ENCODE data around the gene ROBO1. TPM values are rescaled to one million over a fixed set of nuclear protein-coding genes. Genes with fewer than 3 reads are reported as not detected.

Gene ROBO1
- total RNA-seq, 2 experiments from 2014 or later, result 1.3 to 2.1 TPM

GRCh38 chr3:78992830-78993229 lies 775.0 kb downstream of the ROBO1 start:
- DNase-seq (no peak), ATAC-seq (no peak)
- POLR2A ChIA-PET, result no interaction called here
- Mint-ChIP-seq H3K27ac (no peak overlapping the region), H3K9me3 (ENCODE audit: low read depth) (peaks cover 5% of the 10 kb centered on the region), H3K4me1 (no peaks in the 10 kb centered on the region), H3K4me3 (no peak overlapping the region), H3K36me3 (ENCODE audit: low read depth) (no peaks in the 10 kb centered on the region), H3K27me3 (no peaks in the 10 kb centered on the region)
- CTCF ChIA-PET, result no interaction called here
- intact Hi-C loops (cut with DNase I, micrococcal nuclease), result no loop called here

DNA sequence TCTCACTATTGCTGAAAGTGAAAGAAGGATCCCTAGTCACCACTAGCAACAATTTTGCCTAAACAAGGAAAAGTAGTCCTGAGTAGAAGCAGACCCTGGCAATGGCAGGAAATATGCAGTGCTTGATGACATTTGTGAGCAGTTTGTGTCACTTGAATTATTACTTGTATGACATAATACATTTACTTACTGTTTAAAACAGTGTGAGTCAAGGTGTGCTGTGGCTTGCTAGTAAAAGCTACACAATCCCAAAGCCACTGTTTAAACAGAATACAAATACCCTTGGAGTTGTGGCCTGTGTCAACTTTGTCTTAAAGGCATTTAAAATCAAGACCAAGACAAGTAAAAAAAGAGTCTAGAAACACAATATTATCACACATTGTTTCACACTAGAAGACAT lies 775.4 kb downstream of the ROBO1 start:
- ATAC-seq (no peak), DNase-seq (no peak)
- Mint-ChIP-seq H3K9me3 (ENCODE audit: low read depth) (peaks cover 5% of the 10 kb centered on the region), H3K27ac (no peak overlapping the region), H3K27me3 (no peaks in the 10 kb centered on the region), H3K36me3 (ENCODE audit: low read depth) (no peaks in the 10 kb centered on the region), H3K4me1 (no peaks in the 10 kb centered on the region), H3K4me3 (no peak overlapping the region)
- ChIA-PET POLR2A (no interaction called here), CTCF (no interaction called here)
- intact Hi-C loops (cut with DNase I, micrococcal nuclease), result no loop called here

- POLR2A ChIA-PET, result no interaction called here
- DNase-seq (no peak), ATAC-seq (no peak)
- Mint-ChIP-seq H3K27ac (no peak overlapping the region), H3K27me3 (no peaks in the 10 kb centered on the region), H3K36me3 (ENCODE audit: low read depth) (no peaks in the 10 kb centered on the region), H3K4me1 (no peaks in the 10 kb centered on the region), H3K4me3 (no peak overlapping the region), H3K9me3 (ENCODE audit: low read depth) (peaks cover 5% of the 10 kb centered on the region)
- intact Hi-C loops (cut with DNase I, micrococcal nuclease), result no loop called here
- CTCF ChIA-PET, result no interaction called here
Measured at GRCh38 chr3:78991656-78992055, 776.1 kb downstream of the ROBO1 start.

DNA sequence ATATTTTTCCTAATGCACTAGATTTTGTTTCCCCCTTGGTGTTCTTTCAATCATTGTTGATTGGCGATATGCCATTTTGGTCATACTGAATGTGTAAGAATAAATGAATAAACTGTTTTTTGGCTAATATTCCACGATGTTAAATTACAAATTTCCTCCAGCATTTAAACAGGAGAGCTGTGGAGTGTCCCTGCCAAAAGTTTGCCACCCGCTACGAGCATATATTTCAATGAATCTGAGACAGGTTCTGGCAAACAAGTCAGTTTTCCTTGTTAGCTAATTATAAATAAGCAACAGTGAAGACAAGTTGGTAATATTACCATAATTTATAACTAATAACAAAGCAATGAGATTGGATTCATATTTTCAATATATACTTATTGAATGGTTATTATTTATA lies 777.6 kb downstream of the ROBO1 start:
- ATAC-seq (no peak), DNase-seq (no peak)
- Mint-ChIP-seq H3K27me3 (no peaks in the 10 kb centered on the region), H3K27ac (no peak overlapping the region), H3K9me3 (ENCODE audit: low read depth) (peaks cover 5% of the 10 kb centered on the region), H3K36me3 (ENCODE audit: low read depth) (no peaks in the 10 kb centered on the region), H3K4me3 (no peak overlapping the region), H3K4me1 (no peaks in the 10 kb centered on the region)
- ChIA-PET POLR2A (no interaction called here), CTCF (no interaction called here)
- intact Hi-C loops (cut with DNase I, micrococcal nuclease), result no loop called here

DNA sequence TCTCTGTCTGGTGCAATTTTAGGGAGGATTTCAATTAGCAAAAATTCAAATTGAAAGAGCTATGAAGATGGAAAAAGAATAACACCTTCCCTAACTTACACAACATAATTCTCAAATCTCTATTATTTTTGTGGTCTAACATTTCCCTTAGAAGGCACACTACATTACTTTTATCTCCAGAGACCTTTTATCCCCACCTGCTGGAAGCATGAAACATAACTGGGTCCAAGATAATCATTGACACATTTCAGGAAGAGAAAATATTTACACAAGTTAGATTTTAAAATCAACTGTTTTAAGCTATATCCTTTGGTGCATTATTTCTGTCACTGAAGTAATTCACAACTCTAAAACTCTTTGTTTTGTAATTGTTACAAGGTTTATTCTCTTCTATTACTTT lies 779.5 kb downstream of the ROBO1 start:
- no peak for ATAC-seq
- CTCF ChIA-PET, result interaction anchor here (0.6 kb wide), 1 partner anchor 1413 kb away, joined by 3 read pairs; no protein-coding TSS in a partner anchor
- Mint-ChIP-seq H3K27me3 (no peaks in the 10 kb centered on the region), H3K4me1 (no peaks in the 10 kb centered on the region), H3K4me3 (no peak overlapping the region), H3K36me3 (ENCODE audit: low read depth) (no peaks in the 10 kb centered on the region), H3K9me3 (ENCODE audit: low read depth) (peaks cover 6% of the 10 kb centered on the region), H3K27ac (no peak overlapping the region)
- intact Hi-C loops (cut with DNase I, micrococcal nuclease), result no loop called here
- no peak for DNase-seq
- POLR2A ChIA-PET, result no interaction called here

DNA sequence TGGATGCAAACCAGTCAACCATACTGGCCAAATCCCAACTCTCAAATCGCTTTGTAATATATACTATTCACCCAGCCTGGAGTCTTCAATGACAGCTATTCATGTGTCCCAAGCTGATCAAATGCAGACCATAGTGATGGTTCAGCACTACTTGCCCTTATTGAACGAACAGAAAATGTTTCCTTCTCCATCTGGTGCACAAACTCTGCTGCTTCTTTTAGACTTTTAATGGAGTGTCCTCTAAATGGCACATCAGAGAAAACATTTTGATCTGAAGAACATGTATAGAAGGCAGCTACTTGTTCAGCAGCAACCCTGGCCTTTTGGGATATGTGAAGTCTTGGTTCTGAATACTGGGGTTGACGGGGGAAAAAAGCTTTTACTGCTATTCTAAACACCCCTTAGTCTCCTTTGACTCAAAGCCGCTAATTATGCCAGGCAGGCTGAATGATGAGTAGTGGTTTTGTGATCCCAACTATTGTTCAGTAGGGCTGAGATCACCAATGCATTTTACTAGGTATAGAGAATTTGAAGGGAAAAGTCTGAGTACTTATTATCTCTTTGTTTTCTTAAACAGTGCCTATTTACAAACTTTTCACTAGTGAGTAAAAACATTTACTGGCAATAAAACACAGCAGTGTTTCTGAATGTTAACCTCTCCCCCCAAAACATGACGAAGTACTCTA lies 781.2 kb downstream of the ROBO1 start:
- H3K27ac Mint-ChIP-seq, result no peak overlapping the region
- no peak for DNase-seq
- no peaks in the 10 kb centered on the region for H3K36me3 Mint-ChIP-seq (ENCODE audit: low read depth)
- intact Hi-C loops (cut with DNase I, micrococcal nuclease), result no loop called here
- no peaks in the 10 kb centered on the region for H3K4me1 Mint-ChIP-seq
- H3K9me3 Mint-ChIP-seq (ENCODE audit: low read depth), result peaks cover 4% of the 10 kb centered on the region
- ChIA-PET CTCF (no interaction called here), POLR2A (no interaction called here)
- H3K27me3 Mint-ChIP-seq, result no peaks in the 10 kb centered on the region
- no peak overlapping the region for H3K4me3 Mint-ChIP-seq
- ATAC-seq, result no peak

DNA sequence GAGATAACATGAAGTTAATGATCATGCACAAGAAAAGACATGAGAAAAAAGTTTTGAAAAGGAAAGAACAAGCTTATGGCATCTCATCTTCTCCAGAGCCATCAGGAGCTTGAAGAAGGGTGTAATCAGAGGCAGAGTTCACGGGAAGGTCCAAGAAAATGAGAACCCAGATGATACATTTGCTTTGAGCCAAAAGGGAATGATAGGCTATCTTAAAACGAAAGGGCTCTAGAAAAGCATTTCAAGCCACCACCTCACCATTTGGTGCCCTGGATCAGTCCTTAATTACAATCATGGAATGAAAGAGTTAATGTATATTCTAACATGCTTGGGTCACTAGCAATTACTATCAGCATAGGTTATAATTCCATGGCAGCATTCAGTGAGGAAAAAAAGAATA lies 781.8 kb downstream of the ROBO1 start:
- Mint-ChIP-seq H3K4me3 (no peak overlapping the region), H3K9me3 (ENCODE audit: low read depth) (peaks cover 4% of the 10 kb centered on the region), H3K36me3 (ENCODE audit: low read depth) (no peaks in the 10 kb centered on the region), H3K27me3 (no peaks in the 10 kb centered on the region), H3K27ac (no peak overlapping the region), H3K4me1 (no peaks in the 10 kb centered on the region)
- no peak for DNase-seq
- intact Hi-C loops (cut with DNase I, micrococcal nuclease), result no loop called here
- POLR2A ChIA-PET, result no interaction called here
- no peak for ATAC-seq
- CTCF ChIA-PET, result interaction anchor here (0.6 kb wide), 1 partner anchor 13 kb away, joined by 3 read pairs; no protein-coding TSS in a partner anchor

DNA sequence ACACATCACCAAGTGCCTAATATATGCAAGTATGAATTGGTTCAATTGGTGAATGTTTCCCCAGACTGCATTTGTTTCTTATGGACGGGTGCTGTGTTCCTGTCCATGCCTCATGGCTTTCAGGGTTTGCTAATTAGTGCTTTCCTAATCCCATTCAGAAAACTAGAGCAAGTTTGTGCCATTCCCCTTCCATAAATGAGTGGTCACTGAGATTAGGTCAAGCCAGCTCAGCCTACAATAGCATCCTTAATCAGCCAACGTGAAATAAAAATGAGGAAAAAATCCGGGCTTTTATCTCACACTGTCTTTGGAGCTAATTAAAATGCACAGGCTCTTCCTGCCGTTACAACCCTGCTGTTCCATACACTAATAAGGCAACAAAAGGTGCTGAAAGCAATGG lies 788.8 kb downstream of the ROBO1 start:
- POLR2A ChIA-PET, result no interaction called here
- DNase-seq, result no peak
- CTCF ChIA-PET, result no interaction called here
- no peak for ATAC-seq
- Mint-ChIP-seq H3K27me3 (no peaks in the 10 kb centered on the region), H3K9me3 (ENCODE audit: low read depth) (peaks cover 2% of the 10 kb centered on the region), H3K4me3 (no peak overlapping the region), H3K36me3 (ENCODE audit: low read depth) (no peaks in the 10 kb centered on the region), H3K4me1 (no peaks in the 10 kb centered on the region), H3K27ac (no peak overlapping the region)
- intact Hi-C loops (cut with DNase I, micrococcal nuclease), result no loop called here

- ATAC-seq, result no peak
- Mint-ChIP-seq H3K4me1 (no peaks in the 10 kb centered on the region), H3K9me3 (ENCODE audit: low read depth) (peaks cover 2% of the 10 kb centered on the region), H3K4me3 (no peak overlapping the region), H3K27me3 (no peaks in the 10 kb centered on the region), H3K36me3 (ENCODE audit: low read depth) (no peaks in the 10 kb centered on the region), H3K27ac (no peak overlapping the region)
- intact Hi-C loops (cut with DNase I, micrococcal nuclease), result no loop called here
- DNase-seq, result no peak
- ChIA-PET POLR2A (no interaction called here), CTCF (no interaction called here)
Measured at GRCh38 chr3:78978037-78978436, 789.8 kb downstream of the ROBO1 start.

GRCh38 chr3:78977073-78977472 lies 790.7 kb downstream of the ROBO1 start:
- intact Hi-C loops (cut with DNase I, micrococcal nuclease), result no loop called here
- ATAC-seq (no peak), DNase-seq (no peak)
- no peaks in the 10 kb centered on the region for H3K36me3 Mint-ChIP-seq (ENCODE audit: low read depth)
- no peak overlapping the region for H3K4me3 Mint-ChIP-seq
- H3K4me1 Mint-ChIP-seq, result no peaks in the 10 kb centered on the region
- peaks cover 2% of the 10 kb centered on the region for H3K9me3 Mint-ChIP-seq (ENCODE audit: low read depth)
- H3K27me3 Mint-ChIP-seq, result no peaks in the 10 kb centered on the region
- POLR2A ChIA-PET, result no interaction called here
- H3K27ac Mint-ChIP-seq, result no peak overlapping the region
- CTCF ChIA-PET, result no interaction called here

DNA sequence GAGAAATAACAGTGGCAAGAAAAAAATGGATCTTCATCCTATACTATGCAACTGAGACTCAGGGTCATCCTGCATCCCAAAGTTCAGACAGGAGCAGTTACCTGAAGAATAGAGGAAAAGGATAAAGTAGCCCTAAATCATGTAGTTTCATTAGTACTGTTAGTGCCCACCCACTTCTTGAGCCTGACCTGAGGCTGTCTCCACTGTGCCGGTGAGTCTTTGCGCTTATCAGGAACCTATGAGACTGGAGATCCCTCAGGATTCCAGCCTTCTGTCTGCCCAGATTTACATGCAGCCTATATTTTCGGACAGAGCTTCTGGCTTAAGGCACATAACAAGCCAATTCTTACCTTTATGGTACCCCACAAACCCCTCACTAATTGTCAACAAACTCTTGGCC lies 791.6 kb downstream of the ROBO1 start:
- no peaks in the 10 kb centered on the region for H3K27me3 Mint-ChIP-seq
- ATAC-seq, result no peak
- no peaks in the 10 kb centered on the region for H3K4me1 Mint-ChIP-seq
- H3K9me3 Mint-ChIP-seq (ENCODE audit: low read depth), result peaks cover 2% of the 10 kb centered on the region
- ChIA-PET POLR2A (no interaction called here), CTCF (no interaction called here)
- no peak for DNase-seq
- H3K27ac Mint-ChIP-seq, result no peak overlapping the region
- intact Hi-C loops (cut with DNase I, micrococcal nuclease), result no loop called here
- H3K36me3 Mint-ChIP-seq (ENCODE audit: low read depth), result no peaks in the 10 kb centered on the region
- H3K4me3 Mint-ChIP-seq, result no peak overlapping the region

GRCh38 chr3:78974181-78974790 lies 793.5 kb downstream of the ROBO1 start:
- no peaks in the 10 kb centered on the region for H3K27me3 Mint-ChIP-seq
- CTCF ChIA-PET, result no interaction called here
- intact Hi-C loops (cut with DNase I, micrococcal nuclease), result no loop called here
- H3K4me1 Mint-ChIP-seq, result no peaks in the 10 kb centered on the region
- H3K4me3 Mint-ChIP-seq, result no peak overlapping the region
- H3K36me3 Mint-ChIP-seq (ENCODE audit: low read depth), result no peaks in the 10 kb centered on the region
- no peak overlapping the region for H3K27ac Mint-ChIP-seq
- POLR2A ChIA-PET, result no interaction called here
- DNase-seq, result no peak
- H3K9me3 Mint-ChIP-seq (ENCODE audit: low read depth), result no peaks in the 10 kb centered on the region
- no peak for ATAC-seq

Measured in activated CD4-positive, alpha-beta T cell treated with anti-CD3 and anti-CD28 coated beads for 36 hours (primary cell).